Tibial nerve (tissue), 4 donors: Measurements from ENCODE around the gene SLC10A7.

ENCODE experiments used
- EP300 ChIP-seq, 2 donors: sonication (generic); formaldehyde crosslinking; IDR thresholded peaks; one replicate each; pipeline ENCODE4 v1.6.1; 2017; ENCODE audit warnings: antibody characterized with exemption in 2 of 2, mild to moderate bottlenecking in 1 of 2
- POLR2A ChIP-seq, 2 donors: fragments of 450-650 bp; IDR thresholded peaks; one replicate each; pipeline ENCODE4 v1.6.1; 2017; ENCODE audit warnings: antibody characterized with exemption in 2 of 2, mild to moderate bottlenecking in 2 of 2, moderate library complexity in 2 of 2
- TF ChIP-seq, protein P1 (sequence below), 5 experiments: fragments of 200-600 bp in 3 of 5; fragments of 450-650 bp in 2 of 5; sonication (generic) in 3 of 5; IDR thresholded peaks; one replicate each; pipeline ENCODE4 v1.5.1; 2016 to 2019; ENCODE audit warnings: antibody characterized with exemption in 5 of 5, mild to moderate bottlenecking in 3 of 5, moderate library complexity in 2 of 5

DNA sequence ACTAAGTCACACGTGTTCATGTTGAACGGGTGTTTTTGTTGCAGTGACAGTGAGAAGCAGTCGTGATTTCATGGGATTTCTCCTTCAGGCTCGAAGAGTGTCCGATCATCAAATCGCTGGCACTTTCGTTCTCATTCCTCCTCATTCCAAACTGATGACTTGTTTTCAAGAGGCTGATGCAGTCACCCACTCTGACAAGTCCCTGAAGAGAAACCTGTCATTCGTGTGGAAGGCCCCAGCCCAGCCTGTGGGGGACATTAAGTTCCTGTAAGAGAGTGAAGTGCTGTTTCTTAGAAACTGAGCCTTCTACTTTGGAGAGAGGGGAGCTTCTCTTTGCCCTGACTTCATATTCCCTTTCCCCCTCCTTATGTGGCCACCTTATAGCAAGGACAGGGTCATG, 299.4 kb downstream of the SLC10A7 start:
- TF ChIP-seq, protein P1, sequence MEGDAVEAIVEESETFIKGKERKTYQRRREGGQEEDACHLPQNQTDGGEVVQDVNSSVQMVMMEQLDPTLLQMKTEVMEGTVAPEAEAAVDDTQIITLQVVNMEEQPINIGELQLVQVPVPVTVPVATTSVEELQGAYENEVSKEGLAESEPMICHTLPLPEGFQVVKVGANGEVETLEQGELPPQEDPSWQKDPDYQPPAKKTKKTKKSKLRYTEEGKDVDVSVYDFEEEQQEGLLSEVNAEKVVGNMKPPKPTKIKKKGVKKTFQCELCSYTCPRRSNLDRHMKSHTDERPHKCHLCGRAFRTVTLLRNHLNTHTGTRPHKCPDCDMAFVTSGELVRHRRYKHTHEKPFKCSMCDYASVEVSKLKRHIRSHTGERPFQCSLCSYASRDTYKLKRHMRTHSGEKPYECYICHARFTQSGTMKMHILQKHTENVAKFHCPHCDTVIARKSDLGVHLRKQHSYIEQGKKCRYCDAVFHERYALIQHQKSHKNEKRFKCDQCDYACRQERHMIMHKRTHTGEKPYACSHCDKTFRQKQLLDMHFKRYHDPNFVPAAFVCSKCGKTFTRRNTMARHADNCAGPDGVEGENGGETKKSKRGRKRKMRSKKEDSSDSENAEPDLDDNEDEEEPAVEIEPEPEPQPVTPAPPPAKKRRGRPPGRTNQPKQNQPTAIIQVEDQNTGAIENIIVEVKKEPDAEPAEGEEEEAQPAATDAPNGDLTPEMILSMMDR (IDR thresholded peaks at IDR 0.05) = no peak
- TF ChIP-seq POLR2A (IDR thresholded peaks at IDR 0.05) = no peak
- TF ChIP-seq EP300 (IDR thresholded peaks at IDR 0.05) = no peak
